ENCODE measurements around the gene ARHGEF9.

ARHGEF9 gene

GRCh38 chrX:63746278-63746677 lies 38.7 kb downstream of the ARHGEF9 start:
- DNase-seq: no peak

DNA sequence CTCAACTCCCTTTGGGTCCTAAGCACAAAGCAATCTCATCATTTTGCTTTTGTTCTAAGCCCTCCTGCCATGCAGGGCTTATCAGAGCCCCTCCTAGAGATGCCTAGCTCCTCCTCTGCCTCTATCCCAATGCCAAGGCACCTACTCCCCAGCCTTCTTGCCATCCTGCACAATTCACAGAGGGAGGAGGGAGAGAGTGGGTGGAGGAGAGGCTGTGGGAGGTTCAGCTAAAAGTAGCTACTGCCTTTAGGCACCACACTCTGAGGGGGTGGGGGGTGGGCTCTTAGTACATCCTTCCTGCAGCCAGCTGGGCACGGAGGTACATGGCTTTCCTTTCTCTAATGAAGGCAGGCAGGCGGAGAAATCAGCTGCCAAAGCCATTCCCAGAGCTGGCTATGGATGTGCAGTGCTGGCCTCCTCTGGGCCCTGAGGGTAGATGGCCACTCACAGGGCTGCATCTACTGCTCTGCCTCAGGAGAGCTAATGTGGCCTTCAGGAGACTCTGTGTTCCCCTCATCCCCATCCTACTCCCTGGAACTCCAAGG lies 40.1 kb downstream of the ARHGEF9 start:
- DNase-seq: no peak

DNA sequence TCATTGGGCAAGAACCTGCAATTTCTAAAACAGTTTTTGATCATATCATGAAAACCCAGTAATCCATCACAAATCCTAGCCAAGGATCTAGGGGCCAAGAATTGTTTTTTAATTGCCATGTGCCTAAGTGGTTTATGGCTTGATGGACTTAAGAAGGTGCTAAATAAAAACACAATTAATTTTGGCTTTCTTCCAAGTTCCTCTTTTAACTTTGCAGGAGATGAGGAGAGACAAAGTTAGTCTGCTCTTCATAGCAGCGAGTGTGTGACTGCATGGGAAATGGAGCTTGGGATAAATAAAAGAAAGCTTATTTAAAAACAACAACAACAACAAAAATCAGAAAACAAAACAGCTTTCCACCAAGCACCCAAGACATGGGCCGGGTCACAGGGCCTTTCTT lies 41.4 kb downstream of the ARHGEF9 start:
- no peak for DNase-seq

- DNase-seq: no peak
Observed at GRCh38 chrX:63740382-63740781, 44.6 kb downstream of the ARHGEF9 start.

DNA sequence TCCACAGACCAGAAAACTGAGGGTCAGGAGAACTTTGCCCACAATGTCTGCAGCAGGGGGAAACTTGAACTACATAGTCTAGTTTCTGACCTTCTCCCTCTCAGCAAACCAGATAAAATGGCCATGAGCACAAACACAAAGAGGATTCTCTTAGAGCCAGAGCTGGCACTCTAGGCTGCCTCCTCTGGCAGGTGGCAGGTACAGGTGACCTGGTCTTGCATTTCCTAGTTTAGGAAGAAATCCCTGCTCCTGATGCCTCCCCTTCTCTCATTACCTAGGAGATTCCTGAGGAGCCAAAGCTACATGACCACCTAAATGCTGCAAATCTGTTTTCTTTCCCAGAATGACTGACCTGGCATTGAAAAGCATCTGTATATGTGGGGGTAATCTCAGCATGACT lies 45.1 kb downstream of the ARHGEF9 start:
- no peak for DNase-seq

- DNase-seq: no peak
Observed at GRCh38 chrX:63738696-63739095, 46.3 kb downstream of the ARHGEF9 start.

GRCh38 chrX:63737131-63737921 lies 47.7 kb downstream of the ARHGEF9 start:
- DNase-seq: no peak

GRCh38 chrX:63735882-63736281 lies 49.1 kb downstream of the ARHGEF9 start:
- DNase-seq: no peak

- DNase-seq: no peak
Observed at GRCh38 chrX:63720293-63720692, 64.7 kb downstream of the ARHGEF9 start.

- DNase-seq: no peak
Observed at GRCh38 chrX:63719633-63720032, 65.4 kb downstream of the ARHGEF9 start.

GRCh38 chrX:63718010-63718694 lies 66.9 kb downstream of the ARHGEF9 start:
- DNase-seq: no peak

DNA sequence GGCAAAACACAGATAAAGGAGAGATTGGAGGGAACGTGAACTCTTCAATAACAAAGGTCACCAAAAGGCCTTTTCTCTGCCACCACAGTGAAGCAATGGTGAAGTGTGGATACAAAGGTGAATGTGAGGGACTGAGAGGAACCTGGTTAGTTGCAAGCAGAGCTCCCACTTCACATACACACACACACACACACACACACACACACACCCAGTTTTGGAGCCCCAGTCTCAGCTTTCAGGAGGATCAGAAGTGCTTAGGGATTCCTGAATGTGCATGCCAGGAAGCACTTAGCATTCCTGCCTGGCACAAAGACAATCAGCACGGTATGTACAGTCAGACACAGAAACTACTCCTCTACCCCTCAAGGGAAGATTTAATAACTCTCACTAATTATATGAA lies 71.5 kb downstream of the ARHGEF9 start:
- no peak for DNase-seq

GRCh38 chrX:63708801-63709200 lies 76.2 kb downstream of the ARHGEF9 start:
- no peak for DNase-seq

DNA sequence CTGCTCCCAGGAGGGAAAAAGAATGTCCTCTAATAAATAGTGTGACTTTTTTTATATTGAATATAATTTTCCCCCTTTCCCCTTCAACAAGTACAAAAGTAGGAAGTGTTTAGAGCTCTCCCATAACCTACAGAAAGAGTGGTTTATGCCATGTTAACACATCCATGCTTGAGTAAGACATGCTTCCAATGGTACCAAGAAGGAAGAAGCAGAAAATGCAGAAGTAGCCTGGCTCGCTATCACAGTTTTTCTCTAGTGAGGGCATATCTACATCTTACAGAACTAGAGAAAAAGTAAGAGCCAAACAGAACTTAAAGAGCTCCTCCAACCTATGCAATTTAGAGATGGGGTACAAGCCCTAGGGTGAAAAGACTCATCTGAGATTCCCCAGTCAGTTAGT lies 82.5 kb downstream of the ARHGEF9 start:
- peak; percentile 20 to 26 for DNase-seq

DNA sequence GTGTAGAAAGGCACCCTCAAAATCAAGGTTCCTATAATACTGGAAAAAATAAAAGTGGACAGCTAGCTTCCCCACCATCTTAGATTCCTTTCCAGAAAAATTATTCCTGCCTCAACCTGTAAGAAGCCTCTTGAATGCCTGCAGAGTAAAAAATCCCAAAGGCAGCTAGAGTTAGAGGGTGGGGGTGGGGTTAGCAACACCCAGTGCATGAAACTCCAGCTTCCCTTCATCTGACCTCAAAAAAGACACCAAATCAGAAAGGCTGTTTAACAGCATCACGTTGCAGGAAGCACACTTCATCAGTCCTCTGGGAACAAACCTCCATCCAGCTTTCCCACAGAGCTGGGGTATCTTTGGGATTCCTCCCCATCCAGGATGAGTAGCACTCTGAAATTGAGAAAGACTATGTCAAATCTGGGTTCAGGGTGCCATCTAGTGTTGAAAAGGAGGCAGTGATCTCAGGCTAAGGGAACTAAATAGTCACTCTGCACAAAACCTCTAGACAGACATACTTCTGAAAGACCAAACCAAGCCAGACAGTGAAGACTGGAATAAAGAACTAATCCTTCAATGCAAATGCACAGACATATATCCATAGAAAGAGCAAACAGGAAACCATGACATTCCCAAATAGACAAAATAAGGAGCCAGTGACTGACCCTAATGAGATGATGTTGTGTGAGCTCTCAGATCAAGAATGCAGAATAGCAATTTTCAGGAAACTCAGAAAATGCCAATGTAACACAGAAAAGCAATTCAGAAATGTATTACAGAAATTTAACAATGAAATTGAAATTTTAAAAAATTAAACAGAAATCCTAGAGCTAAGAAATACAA lies 97.9 kb downstream of the ARHGEF9 start:
- peak; percentile 11 to 53 for DNase-seq

DNA sequence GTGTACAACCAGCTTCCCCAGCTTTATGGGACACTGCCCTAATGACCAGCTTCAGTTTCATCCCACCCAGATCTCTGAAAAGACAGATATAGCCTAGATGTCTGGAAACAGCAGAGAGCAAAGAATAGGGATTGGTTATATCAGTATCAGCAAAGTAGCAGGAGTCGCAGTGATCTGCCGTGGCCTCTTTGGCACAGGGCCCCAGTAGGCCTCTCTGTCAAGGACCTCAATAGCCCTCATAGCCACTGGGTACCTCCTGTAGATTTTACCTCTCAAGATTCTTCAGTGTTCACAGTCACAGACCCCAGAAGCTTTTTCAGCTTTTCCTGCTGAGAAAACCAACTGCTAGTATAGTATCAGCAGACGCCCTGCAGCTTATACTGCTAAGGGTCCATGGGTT lies 104.6 kb downstream of the ARHGEF9 start:
- DNase-seq: no peak

DNA sequence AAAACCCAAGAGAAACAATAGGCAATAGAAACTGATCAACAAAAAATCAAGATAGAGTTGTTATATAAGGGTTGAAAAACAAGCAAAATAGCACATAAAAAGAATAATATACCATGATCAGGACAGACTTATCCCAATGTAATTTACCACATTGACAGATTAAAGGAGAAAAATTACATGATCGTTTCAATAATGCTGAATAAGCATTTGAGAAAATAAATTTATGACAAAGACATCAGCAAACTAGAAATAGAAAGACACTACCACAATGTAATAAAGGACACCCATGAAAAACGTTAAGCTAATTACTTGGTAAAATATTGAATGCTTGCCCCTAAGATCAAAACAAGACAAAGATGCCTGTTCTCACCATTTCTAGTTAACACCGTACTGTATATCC lies 105.6 kb downstream of the ARHGEF9 start:
- DNase-seq: no peak

DNA sequence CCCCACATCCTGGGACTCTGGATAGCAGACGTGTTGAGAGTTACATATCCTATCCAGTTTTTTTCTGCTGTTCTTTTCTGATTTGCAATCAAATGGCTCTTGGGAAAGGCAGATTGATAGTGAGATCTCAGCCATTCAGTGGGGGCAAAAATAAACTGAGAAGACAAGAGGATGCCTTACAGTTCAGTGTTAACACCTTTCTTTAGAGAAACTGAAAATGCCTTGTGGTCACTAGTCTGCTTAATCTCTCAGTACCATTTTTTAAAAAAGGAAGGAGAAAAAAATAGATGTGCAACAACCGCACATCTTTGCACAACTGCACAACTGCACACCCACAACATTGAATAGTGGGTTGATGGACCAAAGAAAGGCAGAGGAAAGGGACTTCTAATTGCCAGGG lies 109.3 kb downstream of the ARHGEF9 start:
- no peak for DNase-seq

- DNase-seq: no peak
Observed at GRCh38 chrX:63673896-63674295, 111.1 kb downstream of the ARHGEF9 start.

DNA sequence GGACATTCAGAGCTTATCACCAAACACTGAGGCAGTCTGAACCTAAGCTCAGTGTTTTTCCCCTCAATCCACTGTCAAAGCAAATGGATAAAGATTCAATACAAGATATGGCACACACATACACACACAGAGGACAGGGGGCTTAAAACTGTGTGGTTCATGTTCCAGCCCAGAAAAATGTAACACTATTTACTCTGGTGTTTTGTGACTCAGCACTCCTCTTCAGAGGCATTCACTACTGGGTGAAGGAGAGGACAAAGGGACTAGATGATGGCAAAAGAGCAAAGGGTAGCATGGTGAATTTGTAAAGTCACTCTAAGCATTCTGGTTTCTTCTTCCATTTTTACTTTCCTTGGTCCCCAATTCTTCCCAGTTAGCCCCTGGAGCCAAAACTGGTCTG lies 120.3 kb downstream of the ARHGEF9 start:
- DNase-seq: no peak

DNA sequence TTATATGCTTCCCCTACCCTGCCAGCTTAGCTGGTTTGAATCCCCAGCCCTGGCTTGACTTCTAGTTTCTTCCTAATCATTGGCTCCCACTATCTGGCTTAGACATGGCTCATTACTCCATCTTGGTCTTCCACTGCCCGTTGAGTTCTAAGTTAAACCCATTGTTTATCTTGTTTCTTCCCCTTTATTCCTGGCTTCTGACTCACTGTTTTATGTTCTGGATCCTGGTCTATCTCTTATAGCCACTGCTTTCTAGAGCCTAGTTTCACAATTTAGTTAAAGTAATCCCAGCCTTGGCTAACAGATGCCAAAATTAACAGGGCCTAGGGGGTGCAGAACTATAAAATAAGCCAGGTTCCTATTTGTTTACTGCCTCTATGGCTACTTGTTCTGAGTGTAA lies 120.9 kb downstream of the ARHGEF9 start:
- no peak for DNase-seq

GRCh38 chrX:63661676-63662075 lies 123.3 kb downstream of the ARHGEF9 start:
- DNase-seq: no peak

DNA sequence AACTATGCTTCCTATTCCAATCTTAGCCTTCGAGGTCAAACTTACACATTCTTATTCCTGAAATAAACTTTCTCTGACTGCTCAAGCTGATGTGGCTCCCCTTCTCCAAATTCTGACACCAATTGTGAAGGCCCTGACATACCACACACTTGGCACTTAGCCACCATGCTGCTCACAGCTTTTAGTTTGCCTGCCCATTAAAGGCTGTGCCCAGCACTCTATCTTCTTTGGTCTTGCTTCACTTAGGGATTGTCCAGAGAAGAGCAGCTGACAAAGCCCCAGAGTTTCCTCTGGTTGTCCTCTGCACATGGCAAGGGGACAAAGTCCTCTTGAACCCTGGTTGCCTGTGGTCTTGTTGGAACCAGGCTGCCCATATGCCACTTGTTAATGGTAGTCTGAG lies 126.1 kb downstream of the ARHGEF9 start:
- peak; percentile 10 to 24 for DNase-seq
